ENCODE data around the gene UBE2L3. TPM values are rescaled to one million over a fixed set of nuclear protein-coding genes. Genes with fewer than 3 reads are reported as not detected.
A peak's percentile ranks its signal among the peaks of the same experiment; 100 is the strongest.

The UBE2L3 gene
- total RNA-seq, 1 donor from 2014 or later: 63.0 TPM

- DNase-seq (ENCODE audit: low read depth): no peak
- H3K4me3 ChIP-seq (ENCODE audit: low read depth, low read length): peak overlapping the region; percentile 51
- H3K27me3 ChIP-seq (ENCODE audit: control insufficient read depth, insufficient read depth, low read length): no peaks in the 10 kb centered on the region
- H3K36me3 ChIP-seq (ENCODE audit: control insufficient read depth, insufficient read depth, low read length): no peaks in the 10 kb centered on the region
- no peak for TF ChIP-seq CTCF (IDR thresholded peaks at IDR 0.05; ENCODE audit: insufficient read depth, low read length, poor library complexity, severe bottlenecking)
Measured at GRCh38 chr22:21657020-21657359, 89.5 kb downstream of the UBE2L3 start.

- no peaks in the 10 kb centered on the region for H3K36me3 ChIP-seq (ENCODE audit: control insufficient read depth, insufficient read depth, low read length)
- H3K27me3 ChIP-seq (ENCODE audit: control insufficient read depth, insufficient read depth, low read length): no peaks in the 10 kb centered on the region
- H3K4me3 ChIP-seq (ENCODE audit: low read depth, low read length): peak overlapping the region; percentile 51
- peak; percentile 6 for TF ChIP-seq CTCF (IDR thresholded peaks at IDR 0.05; ENCODE audit: insufficient read depth, low read length, poor library complexity, severe bottlenecking)
- DNase-seq (ENCODE audit: low read depth): no peak
Measured at GRCh38 chr22:21657360-21658032, 90.0 kb downstream of the UBE2L3 start.

DNA sequence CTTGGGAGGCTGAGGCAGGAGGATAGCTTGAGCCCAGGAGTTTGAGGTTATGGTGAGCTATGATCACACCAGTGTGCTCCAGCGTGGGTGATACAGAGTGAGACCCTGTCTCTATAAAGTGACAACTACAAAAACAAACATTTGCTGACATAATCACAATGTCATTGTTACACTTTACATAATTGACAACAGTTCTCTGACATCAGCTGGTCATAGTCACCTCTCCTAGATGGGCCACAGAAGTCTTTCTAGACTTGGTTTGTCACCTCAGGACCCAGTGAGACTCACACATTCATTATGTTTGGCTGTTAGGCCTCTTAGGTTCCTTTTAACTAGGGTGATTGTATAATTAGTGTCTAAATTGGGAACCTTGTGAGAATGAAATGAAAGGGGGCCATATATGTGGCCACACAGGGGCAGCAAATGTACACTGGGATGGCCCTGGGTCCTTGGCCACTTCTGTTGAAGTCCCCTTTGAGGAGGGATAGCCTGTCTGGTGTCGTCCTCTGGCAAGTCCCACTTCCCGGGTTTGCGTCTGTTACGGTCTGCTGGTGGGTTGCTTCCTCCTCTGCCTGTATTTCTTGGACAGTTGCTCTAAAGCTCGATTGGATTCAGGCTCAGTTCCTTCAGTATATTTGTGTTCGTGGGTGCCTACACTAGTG, 92.5 kb downstream of the UBE2L3 start:
- TF ChIP-seq CTCF (IDR thresholded peaks at IDR 0.05; ENCODE audit: insufficient read depth, low read length, poor library complexity, severe bottlenecking): no peak
- no peak overlapping the region for H3K4me3 ChIP-seq (ENCODE audit: low read depth, low read length)
- no peak for DNase-seq (ENCODE audit: low read depth)
- no peaks in the 10 kb centered on the region for H3K36me3 ChIP-seq (ENCODE audit: control insufficient read depth, insufficient read depth, low read length)
- no peaks in the 10 kb centered on the region for H3K27me3 ChIP-seq (ENCODE audit: control insufficient read depth, insufficient read depth, low read length)

DNA sequence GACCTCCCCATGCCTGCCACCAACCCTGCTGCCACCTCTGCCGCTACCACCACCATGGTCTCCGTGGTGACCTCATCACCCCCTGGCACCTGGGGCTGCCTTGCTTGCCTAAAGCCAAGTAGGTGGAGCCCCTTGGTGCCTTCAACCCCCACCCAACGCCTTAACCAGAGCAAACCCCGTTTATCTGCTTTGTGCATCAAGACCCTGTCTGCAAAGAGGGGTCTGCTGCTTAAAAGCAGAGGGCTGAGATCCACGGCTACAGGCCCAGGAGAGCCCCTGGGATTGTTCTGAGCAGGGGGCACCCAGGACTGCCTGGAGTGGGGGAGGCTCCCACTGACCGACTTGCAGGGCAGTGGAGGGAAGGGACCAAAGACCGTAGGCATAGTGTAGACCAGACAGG, 93.4 kb downstream of the UBE2L3 start:
- Histone ChIP-seq H3K4me3 (ENCODE audit: low read depth, low read length) (no peak overlapping the region), H3K36me3 (ENCODE audit: control insufficient read depth, insufficient read depth, low read length) (no peaks in the 10 kb centered on the region), H3K27me3 (ENCODE audit: control insufficient read depth, insufficient read depth, low read length) (no peaks in the 10 kb centered on the region)
- DNase-seq (ENCODE audit: low read depth): no peak
- no peak for TF ChIP-seq CTCF (IDR thresholded peaks at IDR 0.05; ENCODE audit: insufficient read depth, low read length, poor library complexity, severe bottlenecking)

GRCh38 chr22:21661991-21662390, 94.5 kb downstream of the UBE2L3 start:
- no peaks in the 10 kb centered on the region for H3K27me3 ChIP-seq (ENCODE audit: control insufficient read depth, insufficient read depth, low read length)
- no peak for TF ChIP-seq CTCF (IDR thresholded peaks at IDR 0.05; ENCODE audit: insufficient read depth, low read length, poor library complexity, severe bottlenecking)
- H3K4me3 ChIP-seq (ENCODE audit: low read depth, low read length): no peak overlapping the region
- no peak for DNase-seq (ENCODE audit: low read depth)
- no peaks in the 10 kb centered on the region for H3K36me3 ChIP-seq (ENCODE audit: control insufficient read depth, insufficient read depth, low read length)

DNA sequence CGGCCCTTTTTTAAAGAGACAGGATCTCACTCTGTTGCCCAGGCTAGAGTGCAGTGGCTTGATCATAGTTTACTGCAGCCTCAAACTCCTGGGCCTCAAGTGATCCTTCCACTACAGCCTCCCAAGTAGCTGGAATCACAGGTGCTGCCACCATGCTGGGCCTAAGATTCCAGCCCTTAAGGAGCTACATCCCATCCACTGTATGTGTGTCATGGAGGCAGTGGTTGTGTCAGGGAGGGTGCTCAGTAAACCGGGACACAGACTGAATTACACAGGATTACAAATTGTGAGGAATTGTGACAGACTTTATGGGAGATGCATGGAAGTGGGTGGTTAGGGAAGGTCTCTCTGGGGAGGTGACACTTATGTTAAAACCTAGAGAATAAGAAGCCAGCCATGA, 96.2 kb downstream of the UBE2L3 start:
- no peak for TF ChIP-seq CTCF (IDR thresholded peaks at IDR 0.05; ENCODE audit: insufficient read depth, low read length, poor library complexity, severe bottlenecking)
- no peaks in the 10 kb centered on the region for H3K27me3 ChIP-seq (ENCODE audit: control insufficient read depth, insufficient read depth, low read length)
- DNase-seq (ENCODE audit: low read depth): no peak
- H3K36me3 ChIP-seq (ENCODE audit: control insufficient read depth, insufficient read depth, low read length): no peaks in the 10 kb centered on the region
- no peak overlapping the region for H3K4me3 ChIP-seq (ENCODE audit: low read depth, low read length)

All from kidney epithelial cell (primary cell).